OCI-LY3 (cell line): Measurements from ENCODE around the gene NCOA5.

Experiments used
- H2AFZ ChIP-seq: fragments of 200-600, 300-600 bp; shearing (Covaris generic); 2 replicates; pipeline ENCODE4 v1.6.0; 2014; ENCODE audit warnings: antibody characterized with exemption, low read depth, low read length
- H3K27ac ChIP-seq: fragments of 200-600, 300-600 bp; sonication (generic); 2 replicates; pipeline ENCODE4 v1.5.1; 2014; ENCODE audit warnings: mild to moderate bottlenecking, low read length, moderate library complexity, mixed read lengths
- H3K27me3 ChIP-seq: fragments of 200-600, 300-600 bp; sonication (generic); 2 replicates; pipeline ENCODE4 v1.6.1; 2014; ENCODE audit warnings: low read depth, low read length, mixed read lengths
- H3K36me3 ChIP-seq: fragments of 200-600, 300-600 bp; sonication (generic); replicated peaks from 2 replicates; pipeline ENCODE3; 2014; ENCODE audit warnings: low read depth, low read length, mixed read lengths
- H3K4me1 ChIP-seq: fragments of 300-600, 200-600 bp; sonication (generic); 2 replicates; pipeline ENCODE4 v1.6.1; 2014; ENCODE audit warnings: low read length, mixed read lengths
- H3K4me2 ChIP-seq: fragments of 200-600, 300-600 bp; sonication (generic); 2 replicates; pipeline ENCODE4 v1.6.1; 2014; ENCODE audit warnings: low read length, mixed read lengths
- H3K4me3 ChIP-seq: fragments of 300-600, 200-600 bp; sonication (generic); 2 replicates; pipeline ENCODE4 v1.5.1; 2014; ENCODE audit warnings: antibody characterized with exemption, mild to moderate bottlenecking, low read length, moderate library complexity
- H3K79me2 ChIP-seq: fragments of 300-600, 200-600 bp; shearing (Covaris generic); 2 replicates; pipeline ENCODE4 v1.6.1; 2014; ENCODE audit warnings: mild to moderate bottlenecking, low read length, mixed read lengths
- H3K9ac ChIP-seq: fragments of 300-600, 200-600 bp; shearing (Covaris generic); 2 replicates; pipeline ENCODE4 v1.6.0; 2014; ENCODE audit warnings: mild to moderate bottlenecking, low read length, moderate library complexity
- H3K9me3 ChIP-seq: fragments of 200-600, 300-600 bp; shearing (Covaris generic); 2 replicates; pipeline ENCODE4 v1.6.1; 2014; ENCODE audit warnings: low read length, mixed read lengths; ENCODE audit not compliant: insufficient read depth
- H4K20me1 ChIP-seq: fragments of 200-600, 300-600 bp; sonication (generic); 2 replicates; pipeline ENCODE4 v1.6.1; 2016; ENCODE audit warnings: low read length, mixed read lengths; ENCODE audit not compliant: insufficient read depth
- CTCF ChIP-seq: fragments of 200-600, 300-600 bp; sonication (generic); IDR thresholded peaks from 2 replicates; pipeline ENCODE4 v1.5.1; 2014; ENCODE audit warnings: antibody characterized with exemption, low read length, low read depth
- EZH2phosphoT487 ChIP-seq: fragments of 200-600 bp; shearing (Covaris generic); IDR thresholded peaks from 2 replicates; pipeline ENCODE4 v1.6.1; 2018; ENCODE audit warnings: antibody characterized with exemption, mixed run types, low read depth

The NCOA5 gene

GRCh38 chr20:46089417-46090388 is at the start of gene NCOA5:
Gene NCOA5 (minus strand): TSS chr20:46089962. CDS start chr20:46079424, 10,538 bp downstream.
- peak within 1 kb of the TSS; percentile 63 for H3K27ac ChIP-seq
- H3K9ac ChIP-seq = peak within 1 kb of the TSS; percentile 78
- TF ChIP-seq CTCF = peak; percentile 53
- TF ChIP-seq EZH2phosphoT487 = no peak
- peak within 1 kb of the TSS; percentile 1; the same call in 1 of the 2 replicates for H2AFZ ChIP-seq
- no peaks in the 10 kb centered on the region for H3K36me3 ChIP-seq
- H3K9me3 ChIP-seq = no peaks in the 10 kb centered on the region
- peak within 1 kb of the TSS; percentile 89 for H3K4me2 ChIP-seq
- H3K79me2 ChIP-seq = peaks cover 48% of the 10 kb centered on the region
- peaks cover 46% of the 10 kb centered on the region for H4K20me1 ChIP-seq
- peaks cover 35% of the 10 kb centered on the region for H3K4me1 ChIP-seq
- H3K27me3 ChIP-seq = no peaks in the 10 kb centered on the region
- H3K4me3 ChIP-seq = peak within 1 kb of the TSS; percentile 79

- Histone ChIP-seq H3K27me3 (peaks cover 82% of the 10 kb centered on the region), H3K4me1 (no peaks in the 10 kb centered on the region), H3K27ac (no peak overlapping the region), H2AFZ (no peak overlapping the region), H4K20me1 (no peaks in the 10 kb centered on the region), H3K4me3 (no peak overlapping the region), H3K36me3 (no peaks in the 10 kb centered on the region), H3K9me3 (no peaks in the 10 kb centered on the region), H3K79me2 (no peaks in the 10 kb centered on the region), H3K4me2 (no peak overlapping the region), H3K9ac (no peak overlapping the region)
- TF ChIP-seq CTCF (no peak), EZH2phosphoT487 (no peak)
These were observed 49.6 kb upstream of the NCOA5 start for GRCh38 chr20:46139266-46139889.

GRCh38 chr20:46137816-46138215 is 48.1 kb upstream of the NCOA5 start:
- H3K79me2 ChIP-seq = no peaks in the 10 kb centered on the region
- TF ChIP-seq EZH2phosphoT487 (no peak), CTCF (no peak)
- no peaks in the 10 kb centered on the region for H3K9me3 ChIP-seq
- H3K4me2 ChIP-seq = no peak overlapping the region
- no peak overlapping the region for H3K4me3 ChIP-seq
- H4K20me1 ChIP-seq = peaks cover 3% of the 10 kb centered on the region; the same call in 1 of the 2 replicates
- H3K9ac ChIP-seq = no peak overlapping the region
- no peak overlapping the region for H2AFZ ChIP-seq
- H3K36me3 ChIP-seq = no peaks in the 10 kb centered on the region
- H3K27me3 ChIP-seq = peaks cover 73% of the 10 kb centered on the region
- no peak overlapping the region for H3K27ac ChIP-seq
- peaks cover 3% of the 10 kb centered on the region for H3K4me1 ChIP-seq
